H9 (cell line): ENCODE measurements around the gene PDZD2. TPM values are rescaled to one million over a fixed set of nuclear protein-coding genes. Genes with fewer than 3 reads are reported as not detected.
A peak's percentile ranks its signal among the peaks of the same experiment; 100 is the strongest.

ENCODE experiments used
- DNase-seq: peaks from one replicate; pipeline ENCODE4 v3.0.0-alpha.2; 2017
- H2AFZ ChIP-seq: one replicate; pipeline ENCODE4 v1.6.1; 2013; ENCODE audit warnings: mild to moderate bottlenecking, low read length, control low read depth, moderate library complexity
- H2AK5ac ChIP-seq: 2 replicates; pipeline ENCODE4 v1.6.1; 2013; ENCODE audit warnings: low read length, control low read depth, mixed read lengths; ENCODE audit not compliant: insufficient read length
- H2BK120ac ChIP-seq: one replicate; pipeline ENCODE4 v1.6.1; 2013; ENCODE audit warnings: low read depth, mild to moderate bottlenecking, low read length, control low read depth, inconsistent platforms; ENCODE audit not compliant: poor library complexity, severe bottlenecking
- H2BK12ac ChIP-seq: 2 replicates; pipeline ENCODE4 v1.6.1; 2013; ENCODE audit warnings: low read length, control low read depth, mixed read lengths, low read depth; ENCODE audit not compliant: insufficient read length
- H2BK15ac ChIP-seq: 2 replicates; pipeline ENCODE4 v1.6.1; 2013; ENCODE audit warnings: low read depth, low read length, control low read depth
- H2BK20ac ChIP-seq: one replicate; pipeline ENCODE4 v1.6.1; 2013; ENCODE audit warnings: low read depth, mild to moderate bottlenecking, low read length, control low read depth, inconsistent platforms; ENCODE audit not compliant: poor library complexity, severe bottlenecking
- H2BK5ac ChIP-seq: 2 replicates; pipeline ENCODE4 v1.6.1; 2013; ENCODE audit warnings: low read length, control low read depth, mixed read lengths; ENCODE audit not compliant: insufficient read length
- H3K14ac ChIP-seq: 2 replicates; pipeline ENCODE4 v1.6.1; 2013; ENCODE audit warnings: low read length, control low read depth; ENCODE audit not compliant: insufficient read depth
- H3K18ac ChIP-seq: 2 replicates; pipeline ENCODE4 v1.6.1; 2013; ENCODE audit warnings: low read depth, mild to moderate bottlenecking, mixed read lengths, low read length, control low read depth; ENCODE audit not compliant: insufficient read length
- H3K23ac ChIP-seq: 2 replicates; pipeline ENCODE4 v1.6.1; 2013; ENCODE audit warnings: low read length, control low read depth, mixed read lengths, low read depth; ENCODE audit not compliant: insufficient read length
- H3K23me2 ChIP-seq: 2 replicates; pipeline ENCODE4 v1.6.1; 2013; ENCODE audit warnings: low read depth, mild to moderate bottlenecking, mixed read lengths, low read length, control low read depth; ENCODE audit not compliant: insufficient read length, poor library complexity, severe bottlenecking
- H3K27ac ChIP-seq: 2 replicates; pipeline ENCODE4 v1.5.1; 2013; ENCODE audit warnings: low read length, control low read depth, mixed read lengths, low read depth; ENCODE audit not compliant: insufficient read length
- H3K27me3 ChIP-seq: 2 replicates; pipeline ENCODE4 v1.6.1; 2013; ENCODE audit warnings: low read length, control low read depth, inconsistent platforms; ENCODE audit not compliant: insufficient read depth
- H3K4ac ChIP-seq: 2 replicates; pipeline ENCODE4 v1.6.1; 2013; ENCODE audit warnings: low read depth, mild to moderate bottlenecking, control low read depth, inconsistent platforms, low read length, moderate library complexity
- H3K4me1 ChIP-seq: 2 replicates; pipeline ENCODE4 v1.6.1; 2013; ENCODE audit warnings: low read length, control low read depth, inconsistent platforms; ENCODE audit not compliant: insufficient read depth
- H3K4me2 ChIP-seq: 2 replicates; pipeline ENCODE4 v1.6.1; 2013; ENCODE audit warnings: low read length, control low read depth, mixed read lengths; ENCODE audit not compliant: insufficient read length, insufficient read depth
- H3K56ac ChIP-seq: 2 replicates; pipeline ENCODE4 v1.6.1; 2013; ENCODE audit warnings: low read depth, mild to moderate bottlenecking, mixed read lengths, low read length, control low read depth; ENCODE audit not compliant: insufficient read length
- H3K79me1 ChIP-seq: 2 replicates; pipeline ENCODE4 v1.6.1; 2013; ENCODE audit warnings: low read depth, mild to moderate bottlenecking, moderate library complexity, low read length, control low read depth, inconsistent platforms; ENCODE audit not compliant: insufficient read depth, poor library complexity, severe bottlenecking
- H3K79me2 ChIP-seq: 2 replicates; pipeline ENCODE4 v1.6.1; 2013; ENCODE audit warnings: low read length, control low read depth, inconsistent platforms; ENCODE audit not compliant: insufficient read depth
- H3K9ac ChIP-seq: 2 replicates; pipeline ENCODE4 v1.6.1; 2013; ENCODE audit warnings: low read length, control low read depth, mixed read lengths; ENCODE audit not compliant: insufficient read length; ENCODE audit errors: extremely low read depth
- H3K9me3 ChIP-seq: one replicate; pipeline ENCODE4 v1.6.1; 2013; ENCODE audit warnings: low read depth, low read length, inconsistent platforms; ENCODE audit not compliant: control insufficient read depth
- H3T11ph ChIP-seq: one replicate; pipeline ENCODE4 v1.6.1; 2013; ENCODE audit warnings: mild to moderate bottlenecking, low read length, control low read depth, inconsistent platforms
- H4K20me1 ChIP-seq: one replicate; pipeline ENCODE4 v1.6.1; 2013; ENCODE audit not compliant: control insufficient read depth, insufficient read length, insufficient read depth
- H4K5ac ChIP-seq: 2 replicates; pipeline ENCODE4 v1.6.1; 2013; ENCODE audit warnings: low read depth, mild to moderate bottlenecking, mixed read lengths, low read length, control low read depth; ENCODE audit not compliant: insufficient read length
- H4K8ac ChIP-seq: replicated peaks from 2 replicates; pipeline ENCODE4 v1.6.1; 2013; ENCODE audit warnings: low read length, control low read depth, mixed read lengths, low read depth; ENCODE audit not compliant: insufficient read length
- H4K91ac ChIP-seq: 2 replicates; pipeline ENCODE4 v1.6.1; 2013; ENCODE audit warnings: low read depth, mild to moderate bottlenecking, moderate library complexity, mixed read lengths, low read length, control low read depth; ENCODE audit not compliant: insufficient read length
- H3K27ac Mint-ChIP-seq, 3 experiments: 2 replicates in 2 of 3; 3 replicates in 1 of 3; pipeline ENCODE4 v1.8.0; 2020 to 2021; ENCODE audit warnings: mixed read lengths in 3 of 3, mild to moderate bottlenecking in 1 of 3, moderate library complexity in 1 of 3
- H3K27me3 Mint-ChIP-seq: 2 replicates; pipeline ENCODE4 v1.8.0; 2021; ENCODE audit warnings: low read depth, mild to moderate bottlenecking, moderate library complexity, mixed read lengths
- H3K36me3 Mint-ChIP-seq, 3 experiments: 2 replicates in 2 of 3; 3 replicates in 1 of 3; pipeline ENCODE4 v1.8.0; 2020 to 2021; ENCODE audit warnings: low read depth in 3 of 3, mixed read lengths in 3 of 3; ENCODE audit not compliant: insufficient read depth in 1 of 3
- H3K4me1 Mint-ChIP-seq, 2 experiments: 2 replicates each; pipeline ENCODE4 v1.8.0; 2020; ENCODE audit warnings: mixed read lengths in 2 of 2
- H3K4me3 Mint-ChIP-seq, 2 experiments: 2 replicates in 1 of 2; 3 replicates in 1 of 2; pipeline ENCODE4 v1.8.0; 2020 to 2021; ENCODE audit warnings: mild to moderate bottlenecking in 2 of 2, mixed read lengths in 2 of 2, moderate library complexity in 1 of 2
- H3K9me3 Mint-ChIP-seq, 2 experiments: 2 replicates in 1 of 2; 3 replicates in 1 of 2; pipeline ENCODE4 v1.8.0; 2020; ENCODE audit warnings: mild to moderate bottlenecking in 2 of 2, mixed read lengths in 2 of 2, moderate library complexity in 1 of 2
- WGBS: extraction: QIAGEN DNeasy Blood & Tissue Kit; methylation state at CpG from one replicate; pipeline ENCODE4 v1.1.7; 2013; ENCODE audit warnings: missing lambda C conversion rate, low lambda C conversion rate, mixed read lengths; ENCODE audit not compliant: insufficient read length; ENCODE audit errors: extremely low coverage; 5-methylcytosine and 5-hydroxymethylcytosine counted together
- total RNA-seq: library from RNA; stranded (reverse); gene quantifications from 2 replicates; pipeline ENCODE4 v1.2.1, GENCODE V29; 2021
- TF ChIP-seq, protein P1 (sequence below): fragments of 200-600 bp; sonication (generic); conservative IDR thresholded peaks from 3 replicates; pipeline ENCODE4 v1.8.0; 2021; ENCODE audit warnings: antibody characterized with exemption, mild to moderate bottlenecking

The PDZD2 gene
- total RNA-seq, 1 experiment from 2014 or later: 9.9 TPM

DNA sequence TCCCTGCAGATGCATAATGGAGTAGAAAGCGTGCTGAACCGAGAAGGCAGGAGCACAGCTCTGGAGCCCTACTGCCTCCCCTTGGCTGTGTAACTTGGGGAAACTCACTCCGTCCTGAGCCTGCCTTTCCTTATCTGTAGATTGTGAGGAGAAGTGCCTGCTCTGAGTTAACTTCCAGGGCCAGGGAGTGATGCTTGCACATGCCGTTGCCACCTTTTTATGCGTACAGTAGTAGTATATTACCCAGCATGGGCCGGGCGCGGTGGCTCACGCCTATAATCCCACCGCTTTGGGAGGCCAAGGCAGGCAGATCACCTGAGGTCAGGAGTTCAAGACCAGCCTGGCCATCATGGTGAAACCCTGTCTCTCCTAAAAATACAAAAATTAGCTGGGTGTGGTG is 87.1 kb downstream of the PDZD2 start:
- no peaks in the 10 kb centered on the region for H3K79me2 ChIP-seq
- H3T11ph ChIP-seq: no peak overlapping the region
- no peak overlapping the region for H2AK5ac ChIP-seq
- no peak overlapping the region for H2BK15ac ChIP-seq
- H2AFZ ChIP-seq: no peak overlapping the region
- no peaks in the 10 kb centered on the region for H3K9me3 ChIP-seq
- no peaks in the 10 kb centered on the region for H3K23me2 ChIP-seq
- no peak overlapping the region for H3K23ac ChIP-seq
- TF ChIP-seq, protein P1, sequence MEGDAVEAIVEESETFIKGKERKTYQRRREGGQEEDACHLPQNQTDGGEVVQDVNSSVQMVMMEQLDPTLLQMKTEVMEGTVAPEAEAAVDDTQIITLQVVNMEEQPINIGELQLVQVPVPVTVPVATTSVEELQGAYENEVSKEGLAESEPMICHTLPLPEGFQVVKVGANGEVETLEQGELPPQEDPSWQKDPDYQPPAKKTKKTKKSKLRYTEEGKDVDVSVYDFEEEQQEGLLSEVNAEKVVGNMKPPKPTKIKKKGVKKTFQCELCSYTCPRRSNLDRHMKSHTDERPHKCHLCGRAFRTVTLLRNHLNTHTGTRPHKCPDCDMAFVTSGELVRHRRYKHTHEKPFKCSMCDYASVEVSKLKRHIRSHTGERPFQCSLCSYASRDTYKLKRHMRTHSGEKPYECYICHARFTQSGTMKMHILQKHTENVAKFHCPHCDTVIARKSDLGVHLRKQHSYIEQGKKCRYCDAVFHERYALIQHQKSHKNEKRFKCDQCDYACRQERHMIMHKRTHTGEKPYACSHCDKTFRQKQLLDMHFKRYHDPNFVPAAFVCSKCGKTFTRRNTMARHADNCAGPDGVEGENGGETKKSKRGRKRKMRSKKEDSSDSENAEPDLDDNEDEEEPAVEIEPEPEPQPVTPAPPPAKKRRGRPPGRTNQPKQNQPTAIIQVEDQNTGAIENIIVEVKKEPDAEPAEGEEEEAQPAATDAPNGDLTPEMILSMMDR: no peak
- H3K4me2 ChIP-seq: no peak overlapping the region
- no peak overlapping the region for H2BK120ac ChIP-seq
- no peak overlapping the region for H2BK12ac ChIP-seq
- H3K27me3 Mint-ChIP-seq: no peaks in the 10 kb centered on the region
- DNase-seq: no peak
- no peak overlapping the region for H3K9ac ChIP-seq
- H2BK5ac ChIP-seq: no peak overlapping the region
- no peaks in the 10 kb centered on the region; a peak in 1 of 5 replicates for H3K9me3 Mint-ChIP-seq
- H3K4me1 Mint-ChIP-seq: peaks cover 11 to 16% of the 10 kb centered on the region in 2 experiments
- H3K14ac ChIP-seq: no peak overlapping the region
- no peak overlapping the region for H3K4me3 Mint-ChIP-seq
- no peaks in the 10 kb centered on the region for H3K27me3 ChIP-seq
- H3K27ac Mint-ChIP-seq: peak overlapping the region in 1 of 3 experiments; percentile 41; a peak in 1 of 7 replicates
- H3K4ac ChIP-seq: no peak overlapping the region
- no peaks in the 10 kb centered on the region for H3K79me1 ChIP-seq
- WGBS: no CpG with 5 or more reads among the region's 10 CpGs
- no peak overlapping the region for H4K8ac ChIP-seq
- no peaks in the 10 kb centered on the region for H3K4me1 ChIP-seq
- H3K18ac ChIP-seq: no peak overlapping the region
- no peak overlapping the region for H4K91ac ChIP-seq
- H3K36me3 Mint-ChIP-seq: no peaks in the 10 kb centered on the region
- H3K27ac ChIP-seq: no peak overlapping the region
- H3K56ac ChIP-seq: no peak overlapping the region
- H4K20me1 ChIP-seq: no peaks in the 10 kb centered on the region
- no peak overlapping the region for H2BK20ac ChIP-seq
- no peak overlapping the region for H4K5ac ChIP-seq
